Ovary (tissue), 9 donors: ENCODE data around the gene CEBPG. TPM values are rescaled to one million over a fixed set of nuclear protein-coding genes. Genes with fewer than 3 reads are reported as not detected.

Experiments used
- DNase-seq, 5 donors: peaks; one replicate each; pipeline ENCODE4 v3.0.0-alpha.2; 2019 to 2020
- H3K27ac ChIP-seq, 2 donors: fragments of 200-600 bp; one replicate each; pipeline versions ENCODE4 v1.5.1 to v1.8.0; 2019 to 2022
- H3K27me3 ChIP-seq: fragments of 200-600 bp; one replicate; pipeline ENCODE4 v1.8.0; 2022
- H3K36me3 ChIP-seq: fragments of 200-600 bp; sonication (generic); one replicate; pipeline ENCODE4 v1.5.1; 2019
- H3K4me1 ChIP-seq: one replicate; pipeline ENCODE4 v1.8.1; 2013; ENCODE audit warnings: mild to moderate bottlenecking, moderate library complexity; ENCODE audit not compliant: insufficient read depth
- H3K4me3 ChIP-seq: fragments of 200-600 bp; sonication (generic); one replicate; pipeline ENCODE4 v1.5.1; 2017
- H3K9me3 ChIP-seq, 2 donors: fragments of 200-600 bp in 1 of 2; sonication (generic) in 1 of 2; one replicate each; pipeline versions ENCODE4 v1.5.1 to v1.8.1; 2013 to 2019; ENCODE audit warnings: mild to moderate bottlenecking in 1 of 2, moderate library complexity in 1 of 2
- EP300 ChIP-seq: sonication (generic); formaldehyde crosslinking; IDR thresholded peaks from one replicate; pipeline ENCODE4 v1.6.1; 2017; ENCODE audit warnings: antibody characterized with exemption
- POLR2A ChIP-seq: fragments of 450-650 bp; IDR thresholded peaks from one replicate; pipeline ENCODE4 v1.6.1; 2017; ENCODE audit warnings: antibody characterized with exemption, mild to moderate bottlenecking, moderate library complexity
- WGBS, 3 donors: extraction: QIAGEN DNeasy Blood & Tissue Kit in 1 of 3; methylation state at CpG; one replicate each; pipeline versions ENCODE4 v1.1.5 to v1.1.7; 2013 to 2017; 5-methylcytosine and 5-hydroxymethylcytosine counted together
- intact Hi-C, 4 donors: fragments of 100-400 bp; cut with DNase I; formaldehyde crosslinking; loops; one replicate each; pipeline versions ENCODE4 v1.11.0 to v1.15.1; 2022 to 2023
- polyA plus RNA-seq, 2 donors: library from polyadenylated mRNA; stranded (reverse); fragments of 200-250 nt in 1 of 2; fragments of 350-450 nt in 1 of 2; fragmentation: Illumina TruSeq in 1 of 2; extraction: RNeasy Lipid Tissue Mini Kit (QIAGEN cat#74804) in 1 of 2; gene quantifications; one replicate each; pipeline ENCODE4 v1.2.3, GENCODE V29; 2013 to 2014
- total RNA-seq, 7 donors: library from RNA; depleted of rRNA in 2 of 7; stranded (reverse); fragments of >200 nt in 2 of 7; fragmentation: NEBNext Ultra II Directional in 3 of 7; extraction: Animal tissue kit (Norgen Biotek cat#: 25700) in 3 of 7; gene quantifications; one replicate each; pipeline versions ENCODE4 v1.1.0 to v1.2.4, GENCODE V29; 2016 to 2023
- TF ChIP-seq, protein P1 (sequence below), 3 donors: fragments of 450-650 bp in 2 of 3; fragments of 200-600 bp in 1 of 3; IDR thresholded peaks; one replicate each; pipeline versions ENCODE4 v1.5.1 to v1.8.0; 2016 to 2022; ENCODE audit warnings: antibody characterized with exemption in 3 of 3, mild to moderate bottlenecking in 1 of 3
- donor health status: DM: no; HTN: no; CAD: no; lungs with moderate emphysema.
- donor health status: DM: no; HTN: no; CAD: no.
- donor health status: Bipolar disorder and iron deficiency.
- donor health status: DM: yes; HTN: yes; CAD: no.
- donor health status: DM: no; HTN: no; CAD: no.
- donor health status: DM: yes; HTN: yes; CAD: no.

CEBPG gene
- total and polyA plus RNA-seq, 9 donors = 5.6 to 54.6 (median 12.0) TPM

DNA sequence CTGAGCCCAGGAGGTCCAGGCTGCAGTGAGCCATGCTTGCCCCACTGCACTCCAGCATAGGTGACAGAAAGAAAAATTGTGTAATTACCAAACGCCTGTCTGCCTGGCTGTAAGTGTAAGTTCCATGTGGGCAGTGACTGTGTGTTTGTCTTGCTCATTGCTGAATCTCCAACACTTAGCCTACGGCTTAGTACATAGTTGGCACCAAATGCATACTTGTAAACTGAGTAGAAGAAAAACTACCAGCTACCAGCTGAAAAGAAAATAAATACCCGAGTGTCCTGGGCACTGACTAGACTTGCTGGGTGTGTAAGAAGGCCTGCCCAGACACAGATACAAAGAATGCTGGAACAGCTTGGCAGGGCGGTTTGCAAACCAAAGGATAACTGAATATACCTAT is 2.7 kb upstream of the CEBPG start:
- Histone ChIP-seq H3K36me3 (no peaks in the 10 kb centered on the region), H3K27me3 (no peaks in the 10 kb centered on the region), H3K9me3 (no peaks in the 10 kb centered on the region), H3K4me3 (no peak overlapping the region), H3K27ac (no peak overlapping the region), H3K4me1 (no peaks in the 10 kb centered on the region)
- no peak for DNase-seq
- 80 to 86% (median 85%) methylated on average over 4 of the region's 4 CpGs for WGBS, 3 donors
- TF ChIP-seq, protein P1, sequence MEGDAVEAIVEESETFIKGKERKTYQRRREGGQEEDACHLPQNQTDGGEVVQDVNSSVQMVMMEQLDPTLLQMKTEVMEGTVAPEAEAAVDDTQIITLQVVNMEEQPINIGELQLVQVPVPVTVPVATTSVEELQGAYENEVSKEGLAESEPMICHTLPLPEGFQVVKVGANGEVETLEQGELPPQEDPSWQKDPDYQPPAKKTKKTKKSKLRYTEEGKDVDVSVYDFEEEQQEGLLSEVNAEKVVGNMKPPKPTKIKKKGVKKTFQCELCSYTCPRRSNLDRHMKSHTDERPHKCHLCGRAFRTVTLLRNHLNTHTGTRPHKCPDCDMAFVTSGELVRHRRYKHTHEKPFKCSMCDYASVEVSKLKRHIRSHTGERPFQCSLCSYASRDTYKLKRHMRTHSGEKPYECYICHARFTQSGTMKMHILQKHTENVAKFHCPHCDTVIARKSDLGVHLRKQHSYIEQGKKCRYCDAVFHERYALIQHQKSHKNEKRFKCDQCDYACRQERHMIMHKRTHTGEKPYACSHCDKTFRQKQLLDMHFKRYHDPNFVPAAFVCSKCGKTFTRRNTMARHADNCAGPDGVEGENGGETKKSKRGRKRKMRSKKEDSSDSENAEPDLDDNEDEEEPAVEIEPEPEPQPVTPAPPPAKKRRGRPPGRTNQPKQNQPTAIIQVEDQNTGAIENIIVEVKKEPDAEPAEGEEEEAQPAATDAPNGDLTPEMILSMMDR (IDR thresholded peaks at IDR 0.05) = no peak
- intact Hi-C loops = no loop called here

DNA sequence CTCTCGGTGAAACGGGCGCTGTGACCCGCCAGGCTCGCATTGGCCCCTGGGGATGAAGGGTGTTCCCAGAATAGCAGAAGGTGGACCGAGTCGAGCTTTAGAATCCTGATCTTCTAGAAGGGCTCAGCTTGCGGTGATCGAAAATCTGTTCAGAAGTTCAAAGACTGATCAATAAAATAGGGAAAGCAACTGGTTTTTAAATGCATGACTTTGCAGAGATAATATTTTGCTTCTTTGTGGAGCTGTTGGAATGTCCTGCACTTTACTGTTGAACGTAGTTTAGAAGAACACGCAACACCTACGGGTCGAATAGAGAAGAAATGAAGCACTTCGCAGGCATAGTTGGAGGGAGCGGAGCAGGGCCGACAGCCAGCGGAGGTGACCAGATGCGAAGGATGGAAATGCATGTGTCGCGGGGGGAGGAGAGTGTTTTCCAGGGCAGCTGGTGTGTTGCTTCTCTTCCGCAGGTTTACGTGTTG is 766 bp downstream of the CEBPG start:
- WGBS, 3 donors = 4 to 7% (median 7%) methylated on average over 22 of the region's 22 CpGs
- Histone ChIP-seq H3K4me1 (peaks cover 4% of the 10 kb centered on the region), H3K27me3 (no peaks in the 10 kb centered on the region), H3K9me3 (no peaks in the 10 kb centered on the region), H3K4me3 (peak overlapping the region; percentile 79), H3K36me3 (no peaks in the 10 kb centered on the region), H3K27ac (peak overlapping the region; percentile 92 to 95)
- DNase-seq = peak in 1 of 5 donors; percentile 39
- intact Hi-C loops = no loop called here
- TF ChIP-seq POLR2A (no peak), EP300 (no peak)
- TF ChIP-seq, protein P1 (IDR thresholded peaks at IDR 0.05) = no peak

DNA sequence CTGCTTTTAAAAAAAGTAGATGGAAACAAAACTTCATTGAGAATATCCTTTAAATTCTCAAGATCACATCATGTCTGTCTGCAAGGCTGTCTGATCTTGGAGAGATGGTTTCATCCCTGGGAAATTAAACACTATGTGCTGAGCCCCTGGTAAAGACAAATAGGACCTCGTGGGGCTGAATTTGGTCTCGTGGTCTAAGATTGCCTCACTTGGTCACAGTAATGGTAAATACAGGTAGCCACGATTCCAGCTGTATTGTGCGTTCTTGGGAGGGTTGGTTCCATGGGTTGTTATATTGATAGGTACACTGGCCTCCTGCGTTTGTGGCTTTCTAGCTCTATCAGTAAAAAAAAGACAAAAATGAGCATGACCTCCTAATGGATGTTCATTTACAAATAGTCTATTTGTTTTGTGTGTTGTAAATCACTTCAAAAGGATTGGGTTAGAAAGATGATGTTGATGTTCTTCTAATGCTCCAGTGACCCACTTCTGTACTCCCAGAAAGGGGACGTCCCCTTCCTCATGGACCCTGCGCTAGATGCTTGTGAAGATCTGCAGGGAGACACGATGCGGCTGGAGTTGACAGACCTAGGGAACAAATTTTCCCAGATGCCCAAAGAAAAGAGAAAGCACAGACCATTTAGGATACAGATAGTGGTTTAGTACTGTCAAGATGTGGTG is 1.8 kb downstream of the CEBPG start:
- peaks cover 4% of the 10 kb centered on the region for H3K4me1 ChIP-seq

DNA sequence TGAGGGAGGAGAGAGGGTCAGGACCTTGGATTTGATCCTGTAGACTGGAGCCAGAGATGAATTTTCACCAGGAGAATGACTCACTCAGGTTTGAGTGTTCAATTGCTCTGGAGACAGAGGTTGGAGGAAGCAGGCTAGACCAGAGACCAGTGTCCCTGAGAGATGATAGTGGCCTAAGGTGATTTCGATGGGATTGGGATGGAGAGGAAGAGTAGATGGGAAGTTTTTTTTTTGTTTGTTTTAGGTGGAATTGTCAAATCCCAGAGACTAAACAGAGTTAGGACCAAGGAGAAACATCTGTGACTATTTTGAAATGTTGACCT is 2.3 kb downstream of the CEBPG start:
- no peak for DNase-seq
- intact Hi-C loops = no loop called here
- Histone ChIP-seq H3K36me3 (no peaks in the 10 kb centered on the region), H3K27me3 (no peaks in the 10 kb centered on the region), H3K27ac (no peak overlapping the region), H3K4me3 (no peak overlapping the region), H3K9me3 (no peaks in the 10 kb centered on the region), H3K4me1 (peaks cover 4% of the 10 kb centered on the region)
- WGBS, 3 donors = 60 to 85% (median 63%) methylated on average over 1 of the region's 1 CpG
- no peak for TF ChIP-seq POLR2A
- no peak for TF ChIP-seq EP300
- TF ChIP-seq, protein P1 (IDR thresholded peaks at IDR 0.05) = no peak

More for the DNA sequence above, 1.8 kb downstream of the CEBPG start:
- Histone ChIP-seq H3K27me3 (no peaks in the 10 kb centered on the region), H3K27ac (no peak overlapping the region), H3K36me3 (no peaks in the 10 kb centered on the region), H3K9me3 (no peaks in the 10 kb centered on the region), H3K4me3 (peak overlapping the region; percentile 79)
- no peak for DNase-seq
- TF ChIP-seq, protein P1 (IDR thresholded peaks at IDR 0.05) = no peak
- TF ChIP-seq EP300 = no peak
- no peak for TF ChIP-seq POLR2A
- intact Hi-C loops = no loop called here
- 52 to 70% (median 66%) methylated on average over 9 of the region's 9 CpGs for WGBS, 3 donors
